ENCODE measurements around the gene KIAA0825.
A peak's percentile ranks its signal among the peaks of the same experiment; 100 is the strongest.
"Not testable (repeated sequence)": the region's sequence is repeated elsewhere in the genome, so short reads cannot be mapped to it uniquely, and the experiment has no call there.

KIAA0825 gene

DNA sequence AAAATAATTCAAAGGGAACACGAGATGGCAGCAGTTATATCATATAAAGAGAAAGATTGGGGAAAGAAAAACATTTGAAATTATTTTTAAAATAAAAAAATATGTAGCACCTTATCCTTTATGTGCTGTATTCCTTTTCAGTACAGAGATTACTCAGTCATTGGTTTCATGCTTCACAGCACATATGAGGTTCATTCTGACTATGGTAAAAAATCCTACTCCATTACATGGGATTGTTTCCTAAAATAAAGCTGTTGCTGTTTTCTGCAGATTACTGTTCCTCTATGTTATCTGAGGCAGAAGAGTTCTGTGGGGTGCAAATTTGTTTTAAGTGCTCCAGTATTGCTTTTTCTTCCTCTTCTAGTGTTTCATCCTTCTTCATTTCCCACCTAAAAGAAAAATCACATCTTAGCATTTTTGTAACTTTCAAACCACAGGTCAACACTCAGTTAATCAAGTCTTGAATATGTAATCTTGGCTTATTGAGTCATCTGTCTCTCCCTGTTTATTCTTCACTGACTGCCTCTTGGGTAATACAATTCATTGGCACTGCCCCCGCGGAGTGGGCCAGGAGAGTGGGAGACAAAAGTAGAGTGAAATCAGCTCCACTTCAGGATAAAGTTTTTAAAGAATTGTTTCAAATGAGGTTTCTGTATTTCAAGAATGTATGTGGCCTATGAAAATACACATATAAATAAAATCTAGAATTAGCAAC is 464.5 kb downstream of the KIAA0825 start:
- Histone ChIP-seq H3K9me3 (ENCODE audit: control insufficient read depth, low read length) (no peaks in the 10 kb centered on the region), H3K36me3 (ENCODE audit: control insufficient read depth, insufficient read depth, low read length) (no peaks in the 10 kb centered on the region), H3K4me1 (ENCODE audit: control insufficient read depth, insufficient read depth, low read length, poor library complexity, severe bottlenecking) (peaks cover 3% of the 10 kb centered on the region), H3K4me3 (ENCODE audit: extremely low read depth, insufficient read depth, low read length, poor library complexity, severe bottlenecking) (no peak overlapping the region), H3K27ac (ENCODE audit: low read depth, low read length, severe bottlenecking) (no peak overlapping the region)
- no CpG with 5 or more reads among the region's 3 CpGs for WGBS, 2 experiments (ENCODE audit: insufficient coverage in 2 of 2)

- not testable (repeated sequence) for H3K4me1 ChIP-seq (ENCODE audit: control insufficient read depth, insufficient read depth, low read length, poor library complexity, severe bottlenecking); H3K4me3 ChIP-seq (ENCODE audit: extremely low read depth, insufficient read depth, low read length, poor library complexity, severe bottlenecking); H3K27ac ChIP-seq (ENCODE audit: low read depth, low read length, severe bottlenecking); H3K36me3 ChIP-seq (ENCODE audit: control insufficient read depth, insufficient read depth, low read length); H3K9me3 ChIP-seq (ENCODE audit: control insufficient read depth, low read length)
Measured at GRCh38 chr5:94143621-94144020, 474.8 kb downstream of the KIAA0825 start.

- Histone ChIP-seq H3K27ac (ENCODE audit: low read depth, low read length, severe bottlenecking) (no peak overlapping the region), H3K36me3 (ENCODE audit: control insufficient read depth, insufficient read depth, low read length) (no peaks in the 10 kb centered on the region), H3K9me3 (ENCODE audit: control insufficient read depth, low read length) (no peaks in the 10 kb centered on the region), H3K4me3 (ENCODE audit: extremely low read depth, insufficient read depth, low read length, poor library complexity, severe bottlenecking) (no peak overlapping the region), H3K4me1 (ENCODE audit: control insufficient read depth, insufficient read depth, low read length, poor library complexity, severe bottlenecking) (no peaks in the 10 kb centered on the region)
- WGBS, 2 experiments (ENCODE audit: insufficient coverage in 2 of 2), result no CpG with 5 or more reads among the region's 2 CpGs
Measured at GRCh38 chr5:94140300-94140699, 478.1 kb downstream of the KIAA0825 start.

- Histone ChIP-seq H3K9me3 (ENCODE audit: control insufficient read depth, low read length) (no peaks in the 10 kb centered on the region), H3K27ac (ENCODE audit: low read depth, low read length, severe bottlenecking) (no peak overlapping the region), H3K4me1 (ENCODE audit: control insufficient read depth, insufficient read depth, low read length, poor library complexity, severe bottlenecking) (no peaks in the 10 kb centered on the region), H3K36me3 (ENCODE audit: control insufficient read depth, insufficient read depth, low read length) (no peaks in the 10 kb centered on the region), H3K4me3 (ENCODE audit: extremely low read depth, insufficient read depth, low read length, poor library complexity, severe bottlenecking) (no peak overlapping the region)
- WGBS, 2 experiments (ENCODE audit: insufficient coverage in 2 of 2), result no CpG with 5 or more reads among the region's 1 CpG
Measured at GRCh38 chr5:94130077-94130476, 488.3 kb downstream of the KIAA0825 start.

DNA sequence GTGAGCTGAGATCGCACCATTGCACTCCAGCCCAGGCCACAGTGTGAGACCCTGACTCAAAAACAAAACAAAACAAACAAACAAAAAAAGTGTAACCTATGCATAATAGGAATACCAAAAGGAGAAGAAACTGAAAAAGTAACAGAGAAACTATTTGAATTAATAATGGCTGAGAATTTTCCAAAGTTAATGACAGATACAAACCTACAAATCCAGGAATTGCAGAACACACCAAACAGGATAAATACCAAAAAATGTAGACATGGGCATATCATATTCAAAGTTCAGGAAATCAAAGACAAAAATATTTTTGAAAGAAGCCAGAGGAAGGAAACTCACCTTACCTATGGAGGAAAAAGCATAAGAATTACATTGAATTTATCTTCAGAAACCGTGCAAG is 493.3 kb downstream of the KIAA0825 start:
- Histone ChIP-seq H3K27ac (ENCODE audit: low read depth, low read length, severe bottlenecking) (no peak overlapping the region), H3K36me3 (ENCODE audit: control insufficient read depth, insufficient read depth, low read length) (no peaks in the 10 kb centered on the region), H3K4me1 (ENCODE audit: control insufficient read depth, insufficient read depth, low read length, poor library complexity, severe bottlenecking) (no peaks in the 10 kb centered on the region), H3K9me3 (ENCODE audit: control insufficient read depth, low read length) (no peaks in the 10 kb centered on the region), H3K4me3 (ENCODE audit: extremely low read depth, insufficient read depth, low read length, poor library complexity, severe bottlenecking) (no peak overlapping the region)
- WGBS, 2 experiments (ENCODE audit: insufficient coverage in 2 of 2), result no CpG with 5 or more reads among the region's 2 CpGs

DNA sequence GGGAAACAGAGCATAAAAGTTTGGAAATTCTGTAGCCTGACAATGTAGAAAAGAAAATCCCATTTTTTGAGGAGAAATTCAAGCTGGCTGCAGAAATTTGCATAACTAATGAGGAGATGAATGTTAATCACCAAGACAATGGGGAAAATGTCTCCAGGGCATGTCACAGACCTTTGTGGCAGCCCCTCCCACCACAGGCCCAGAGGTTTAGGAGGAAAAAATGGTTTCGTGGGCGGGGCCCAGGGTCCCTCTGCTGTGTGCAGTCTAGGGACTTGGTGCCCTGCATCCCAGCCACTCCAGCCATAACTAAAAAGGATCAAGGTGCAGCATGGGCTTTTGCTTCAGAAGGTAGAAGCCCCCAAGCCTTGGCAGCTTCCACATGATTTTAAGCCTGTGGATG is 502.1 kb downstream of the KIAA0825 start:
- H3K36me3 ChIP-seq (ENCODE audit: control insufficient read depth, insufficient read depth, low read length), result not testable (repeated sequence)
- WGBS, 2 experiments (ENCODE audit: insufficient coverage in 2 of 2), result 86% methylated on average over 2 of the region's 2 CpGs; no CpG with 5 or more reads in 1 of the 2 experiments

GRCh38 chr5:94113087-94113486 is 505.3 kb downstream of the KIAA0825 start:
- Histone ChIP-seq H3K36me3 (ENCODE audit: control insufficient read depth, insufficient read depth, low read length) (no peaks in the 10 kb centered on the region), H3K9me3 (ENCODE audit: control insufficient read depth, low read length) (peaks cover 8% of the 10 kb centered on the region), H3K27ac (ENCODE audit: low read depth, low read length, severe bottlenecking) (no peak overlapping the region), H3K4me1 (ENCODE audit: control insufficient read depth, insufficient read depth, low read length, poor library complexity, severe bottlenecking) (no peaks in the 10 kb centered on the region), H3K4me3 (ENCODE audit: extremely low read depth, insufficient read depth, low read length, poor library complexity, severe bottlenecking) (no peak overlapping the region)
- no CpG with 5 or more reads among the region's 2 CpGs for WGBS, 2 experiments (ENCODE audit: insufficient coverage in 2 of 2)

More for the DNA sequence above, 502.1 kb downstream of the KIAA0825 start:
- H3K4me1 ChIP-seq (ENCODE audit: control insufficient read depth, insufficient read depth, low read length, poor library complexity, severe bottlenecking); H3K9me3 ChIP-seq (ENCODE audit: control insufficient read depth, low read length); H3K4me3 ChIP-seq (ENCODE audit: extremely low read depth, insufficient read depth, low read length, poor library complexity, severe bottlenecking); H3K27ac ChIP-seq (ENCODE audit: low read depth, low read length, severe bottlenecking): not testable (repeated sequence)

GRCh38 chr5:94111209-94112004 is 507.0 kb downstream of the KIAA0825 start:
- H3K27ac ChIP-seq (ENCODE audit: low read depth, low read length, severe bottlenecking), result peak overlapping the region; percentile 81
- H3K9me3 ChIP-seq (ENCODE audit: control insufficient read depth, low read length), result no peaks in the 10 kb centered on the region
- H3K4me1 ChIP-seq (ENCODE audit: control insufficient read depth, insufficient read depth, low read length, poor library complexity, severe bottlenecking), result no peaks in the 10 kb centered on the region
- peak overlapping the region; percentile 57 for H3K4me3 ChIP-seq (ENCODE audit: extremely low read depth, insufficient read depth, low read length, poor library complexity, severe bottlenecking)
- no peaks in the 10 kb centered on the region for H3K36me3 ChIP-seq (ENCODE audit: control insufficient read depth, insufficient read depth, low read length)
- 12% methylated on average over 28 of the region's 51 CpGs for WGBS, 2 experiments (ENCODE audit: insufficient coverage in 2 of 2)

DNA sequence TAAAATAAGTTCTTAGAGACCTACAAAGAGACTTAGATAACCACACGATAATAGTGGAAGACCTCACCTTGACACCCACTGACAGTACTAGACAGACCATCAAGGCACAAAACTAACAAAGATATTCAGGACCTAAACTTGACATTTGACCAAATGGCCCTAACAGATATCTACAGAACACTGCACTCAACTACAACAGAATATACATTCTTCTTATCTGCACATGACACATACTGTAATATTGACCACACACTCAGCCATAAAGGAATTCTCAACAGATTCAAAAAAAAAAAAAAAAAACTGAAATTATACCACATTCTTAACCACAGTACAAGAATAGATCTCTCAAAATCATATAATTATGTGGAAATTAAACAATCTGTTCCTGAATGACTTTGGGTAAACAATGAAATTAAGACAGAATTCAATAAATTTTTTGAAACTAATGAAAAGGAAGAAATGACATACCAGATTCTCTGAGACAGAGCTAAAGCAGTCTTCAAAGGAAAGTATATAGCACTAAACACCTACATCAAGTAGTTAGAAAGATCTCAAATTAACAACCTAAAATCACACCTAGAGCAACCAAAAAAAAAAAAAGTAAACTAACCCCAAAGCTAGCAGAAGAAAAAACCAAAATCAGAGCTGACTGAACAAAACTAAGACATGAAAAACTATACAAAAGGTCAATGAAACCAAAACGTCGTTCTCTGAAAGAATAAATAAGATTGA is 514.7 kb downstream of the KIAA0825 start:
- 100% methylated on average over 1 of the region's 3 CpGs; no CpG with 5 or more reads in 1 of the 2 experiments for WGBS, 2 experiments (ENCODE audit: insufficient coverage in 2 of 2)
- H3K36me3 ChIP-seq (ENCODE audit: control insufficient read depth, insufficient read depth, low read length), result no peaks in the 10 kb centered on the region
- no peaks in the 10 kb centered on the region for H3K4me1 ChIP-seq (ENCODE audit: control insufficient read depth, insufficient read depth, low read length, poor library complexity, severe bottlenecking)
- H3K9me3 ChIP-seq (ENCODE audit: control insufficient read depth, low read length), result peaks cover 6% of the 10 kb centered on the region
- H3K27ac ChIP-seq (ENCODE audit: low read depth, low read length, severe bottlenecking), result no peak overlapping the region
- no peak overlapping the region for H3K4me3 ChIP-seq (ENCODE audit: extremely low read depth, insufficient read depth, low read length, poor library complexity, severe bottlenecking)

Data from mesodermal cell (in vitro differentiated cells).